ENCODE results near the gene DLG4. TPM values are rescaled to one million over a fixed set of nuclear protein-coding genes. Genes with fewer than 3 reads are reported as not detected.

The DLG4 gene
- total RNA-seq, 2 donors from 2014 or later, result 3.3 to 8.3 TPM

- peak overlapping the region; percentile 91 for H3K4me3 Mint-ChIP-seq
- peaks cover 11% of the 10 kb centered on the region for H3K36me3 Mint-ChIP-seq
- ATAC-seq, result no peak
- H3K4me1 Mint-ChIP-seq (ENCODE audit: low read depth in 2 of 2), result peaks cover 43 to 47% of the 10 kb centered on the region in 2 donors
- DNase-seq (ENCODE audit: low spot score), result no peak
- peak overlapping the region; percentile 73 to 87 for H3K27ac Mint-ChIP-seq
- no peaks in the 10 kb centered on the region for H3K27me3 Mint-ChIP-seq
- no peaks in the 10 kb centered on the region for H3K9me3 Mint-ChIP-seq
Observed at GRCh38 chr17:7233701-7234082, 14.1 kb upstream of the DLG4 start.

GRCh38 chr17:7232114-7232513, 12.5 kb upstream of the DLG4 start:
- peaks cover 40 to 44% of the 10 kb centered on the region in 2 donors for H3K4me1 Mint-ChIP-seq (ENCODE audit: low read depth in 2 of 2)
- H3K4me3 Mint-ChIP-seq, result peak overlapping the region; percentile 51
- no peak overlapping the region for H3K27ac Mint-ChIP-seq
- ATAC-seq (no peak), DNase-seq (ENCODE audit: low spot score) (no peak)
- no peaks in the 10 kb centered on the region for H3K27me3 Mint-ChIP-seq
- H3K36me3 Mint-ChIP-seq, result peaks cover 16% of the 10 kb centered on the region
- no peaks in the 10 kb centered on the region for H3K9me3 Mint-ChIP-seq

- Mint-ChIP-seq H3K27me3 (no peaks in the 10 kb centered on the region), H3K36me3 (peaks cover 10% of the 10 kb centered on the region)
Observed at GRCh38 chr17:7229504-7229903, 9.9 kb upstream of the DLG4 start.

GRCh38 chr17:7228920-7229319, 9.3 kb upstream of the DLG4 start:
- Mint-ChIP-seq H3K9me3 (no peaks in the 10 kb centered on the region), H3K27me3 (no peaks in the 10 kb centered on the region), H3K4me3 (no peak overlapping the region), H3K36me3 (peaks cover 10% of the 10 kb centered on the region), H3K27ac (no peak overlapping the region), H3K4me1 (ENCODE audit: low read depth in 2 of 2) (peaks cover 18 to 20% of the 10 kb centered on the region in 2 donors)
- no peak for DNase-seq (ENCODE audit: low spot score)
- ATAC-seq, result no peak

More at GRCh38 chr17:7229504-7229903, 9.9 kb upstream of the DLG4 start:
- no peak overlapping the region for H3K27ac Mint-ChIP-seq
- peaks cover 20 to 22% of the 10 kb centered on the region in 2 donors for H3K4me1 Mint-ChIP-seq (ENCODE audit: low read depth in 2 of 2)
- no peak overlapping the region for H3K4me3 Mint-ChIP-seq
- ATAC-seq (no peak), DNase-seq (ENCODE audit: low spot score) (no peak)
- no peaks in the 10 kb centered on the region for H3K9me3 Mint-ChIP-seq

GRCh38 chr17:7226721-7227710, 7.4 kb upstream of the DLG4 start:
- ATAC-seq, result no peak
- Mint-ChIP-seq H3K4me1 (ENCODE audit: low read depth in 2 of 2) (peaks cover 3 to 12% of the 10 kb centered on the region in 2 donors), H3K36me3 (peaks cover 6% of the 10 kb centered on the region)

GRCh38 chr17:7225711-7226331, 6.2 kb upstream of the DLG4 start:
- DNase-seq (ENCODE audit: low spot score) (no peak), ATAC-seq (peak in 1 of 2 donors; percentile 5)
- no peaks in the 10 kb centered on the region for H3K27me3 Mint-ChIP-seq
- H3K36me3 Mint-ChIP-seq, result peaks cover 4% of the 10 kb centered on the region
- no peak overlapping the region for H3K27ac Mint-ChIP-seq
- no peak overlapping the region for H3K4me3 Mint-ChIP-seq
- peaks cover 8 to 19% of the 10 kb centered on the region in 2 donors for H3K4me1 Mint-ChIP-seq (ENCODE audit: low read depth in 2 of 2)
- H3K9me3 Mint-ChIP-seq, result no peaks in the 10 kb centered on the region

More at GRCh38 chr17:7226721-7227710, 7.4 kb upstream of the DLG4 start:
- no peak for DNase-seq (ENCODE audit: low spot score)
- H3K9me3 Mint-ChIP-seq, result no peaks in the 10 kb centered on the region
- H3K27me3 Mint-ChIP-seq, result no peaks in the 10 kb centered on the region
- H3K4me3 Mint-ChIP-seq, result no peak overlapping the region
- H3K27ac Mint-ChIP-seq, result no peak overlapping the region

- H3K4me1 Mint-ChIP-seq (ENCODE audit: low read depth in 2 of 2), result peaks cover 15 to 26% of the 10 kb centered on the region in 2 donors
- no peak overlapping the region for H3K4me3 Mint-ChIP-seq
- peaks cover 4% of the 10 kb centered on the region for H3K36me3 Mint-ChIP-seq
- ATAC-seq (no peak), DNase-seq (ENCODE audit: low spot score) (no peak)
- no peaks in the 10 kb centered on the region for H3K27me3 Mint-ChIP-seq
- H3K27ac Mint-ChIP-seq, result no peak overlapping the region
- no peaks in the 10 kb centered on the region for H3K9me3 Mint-ChIP-seq
Observed at GRCh38 chr17:7224661-7225111, 5.0 kb upstream of the DLG4 start.

- no peak overlapping the region for H3K27ac Mint-ChIP-seq
- ATAC-seq, result no peak
- no peaks in the 10 kb centered on the region for H3K9me3 Mint-ChIP-seq
- H3K4me1 Mint-ChIP-seq (ENCODE audit: low read depth in 2 of 2), result peaks cover 21 to 32% of the 10 kb centered on the region in 2 donors
- no peak for DNase-seq (ENCODE audit: low spot score)
- H3K27me3 Mint-ChIP-seq, result no peaks in the 10 kb centered on the region
- no peak overlapping the region for H3K4me3 Mint-ChIP-seq
- H3K36me3 Mint-ChIP-seq, result peaks cover 4% of the 10 kb centered on the region
Observed at GRCh38 chr17:7224110-7224509, 4.5 kb upstream of the DLG4 start.

- no peaks in the 10 kb centered on the region for H3K9me3 Mint-ChIP-seq
- H3K36me3 Mint-ChIP-seq, result peaks cover 4% of the 10 kb centered on the region
- no peak overlapping the region for H3K27ac Mint-ChIP-seq
- ATAC-seq (no peak), DNase-seq (ENCODE audit: low spot score) (no peak)
- no peak overlapping the region for H3K4me3 Mint-ChIP-seq
- peaks cover 28 to 36% of the 10 kb centered on the region in 2 donors for H3K4me1 Mint-ChIP-seq (ENCODE audit: low read depth in 2 of 2)
- H3K27me3 Mint-ChIP-seq, result no peaks in the 10 kb centered on the region
Observed at GRCh38 chr17:7223375-7223774, 3.7 kb upstream of the DLG4 start.

GRCh38 chr17:7222972-7223292, 3.3 kb upstream of the DLG4 start:
- ATAC-seq (no peak), DNase-seq (ENCODE audit: low spot score) (no peak)
- no peak overlapping the region for H3K27ac Mint-ChIP-seq
- H3K4me3 Mint-ChIP-seq, result no peak overlapping the region
- H3K4me1 Mint-ChIP-seq (ENCODE audit: low read depth in 2 of 2), result peaks cover 28 to 36% of the 10 kb centered on the region in 2 donors
- no peaks in the 10 kb centered on the region for H3K27me3 Mint-ChIP-seq
- no peaks in the 10 kb centered on the region for H3K9me3 Mint-ChIP-seq
- H3K36me3 Mint-ChIP-seq, result peaks cover under 1% of the 10 kb centered on the region

GRCh38 chr17:7222093-7222971, 2.7 kb upstream of the DLG4 start:
- Mint-ChIP-seq H3K27me3 (no peaks in the 10 kb centered on the region), H3K4me1 (ENCODE audit: low read depth in 2 of 2) (peaks cover 28 to 36% of the 10 kb centered on the region in 2 donors), H3K9me3 (no peaks in the 10 kb centered on the region), H3K27ac (no peak overlapping the region), H3K36me3 (no peaks in the 10 kb centered on the region), H3K4me3 (peak overlapping the region; percentile 93)
- ATAC-seq (no peak), DNase-seq (ENCODE audit: low spot score) (no peak)

- ATAC-seq, result no peak
- peaks cover 29 to 39% of the 10 kb centered on the region in 2 donors for H3K4me1 Mint-ChIP-seq (ENCODE audit: low read depth in 2 of 2)
- DNase-seq (ENCODE audit: low spot score), result no peak
- H3K27me3 Mint-ChIP-seq, result no peaks in the 10 kb centered on the region
- H3K9me3 Mint-ChIP-seq, result no peaks in the 10 kb centered on the region
- H3K36me3 Mint-ChIP-seq, result no peaks in the 10 kb centered on the region
- H3K27ac Mint-ChIP-seq, result peak overlapping the region; percentile 98
- H3K4me3 Mint-ChIP-seq, result peak overlapping the region; percentile 93
Observed at GRCh38 chr17:7221278-7222092, 1.8 kb upstream of the DLG4 start.

Measured in natural killer cell treated with Interleukin-12 subunit alpha and Interleukin-12 subunit beta and Interleukin-15 and Interleukin-18, amount 100 ng/mL, for 72 hours (primary cell).